ENCODE data around the gene CD55. TPM values are rescaled to one million over a fixed set of nuclear protein-coding genes. Genes with fewer than 3 reads are reported as not detected.

CD55 gene
- total RNA-seq, 4 donors from 2014 or later, result 75.2 to 428 (median 110) TPM

GRCh38 chr1:207363871-207364270 lies 42.4 kb downstream of the CD55 start:
- peaks cover 0 to 12% of the 10 kb centered on the region in 2 donors for H3K36me3 ChIP-seq
- intact Hi-C loops (cut with DNase I; ENCODE audit: low total_unique reads) (no loop called here), in situ Hi-C loops (cut with MboI; ENCODE audit: low sequenced_read_pairs in 4 of 4) (no loop called here)
- H3K4me3 ChIP-seq, result no peak overlapping the region
- no peaks in the 10 kb centered on the region for H3K9me3 ChIP-seq
- ATAC-seq, result no peak
- peaks cover 0 to 8% of the 10 kb centered on the region in 2 donors for H3K4me1 ChIP-seq
- DNase-seq, result no peak
- no peaks in the 10 kb centered on the region for H3K27me3 ChIP-seq
- no peak overlapping the region for H3K27ac ChIP-seq
- TF ChIP-seq POLR2A (IDR thresholded peaks at IDR 0.05), result no peak
- no peak for TF ChIP-seq CTCF (IDR thresholded peaks at IDR 0.05 in 4 of 5, conservative IDR thresholded peaks at IDR 0.05 in 1 of 5)

GRCh38 chr1:207364614-207365013 lies 43.1 kb downstream of the CD55 start:
- no peak for TF ChIP-seq POLR2A (IDR thresholded peaks at IDR 0.05)
- TF ChIP-seq CTCF (IDR thresholded peaks at IDR 0.05 in 4 of 5, conservative IDR thresholded peaks at IDR 0.05 in 1 of 5), result no peak
- Histone ChIP-seq H3K27me3 (no peaks in the 10 kb centered on the region), H3K27ac (no peak overlapping the region), H3K36me3 (peaks cover 0 to 12% of the 10 kb centered on the region in 2 donors), H3K4me3 (no peak overlapping the region), H3K9me3 (no peaks in the 10 kb centered on the region), H3K4me1 (peaks cover 0 to 8% of the 10 kb centered on the region in 2 donors)
- intact Hi-C loops (cut with DNase I; ENCODE audit: low total_unique reads), result no loop called here
- DNase-seq (no peak), ATAC-seq (no peak)
- in situ Hi-C loops (cut with MboI; ENCODE audit: low sequenced_read_pairs in 4 of 4), result no loop called here

- ATAC-seq (no peak), DNase-seq (no peak)
- no peaks in the 10 kb centered on the region for H3K27me3 ChIP-seq
- H3K9me3 ChIP-seq, result no peaks in the 10 kb centered on the region
- peaks cover 0 to 8% of the 10 kb centered on the region in 2 donors for H3K4me1 ChIP-seq
- TF ChIP-seq CTCF (IDR thresholded peaks at IDR 0.05 in 4 of 5, conservative IDR thresholded peaks at IDR 0.05 in 1 of 5), result no peak
- TF ChIP-seq POLR2A (IDR thresholded peaks at IDR 0.05), result no peak
- peaks cover 0 to 12% of the 10 kb centered on the region in 2 donors for H3K36me3 ChIP-seq
- intact Hi-C loops (cut with DNase I; ENCODE audit: low total_unique reads) (no loop called here), in situ Hi-C loops (cut with MboI; ENCODE audit: low sequenced_read_pairs in 4 of 4) (no loop called here)
- H3K27ac ChIP-seq, result no peak overlapping the region
- H3K4me3 ChIP-seq, result no peak overlapping the region
These were observed 43.6 kb downstream of the CD55 start for GRCh38 chr1:207365063-207365462.

- in situ Hi-C loops (cut with MboI; ENCODE audit: low sequenced_read_pairs in 4 of 4), result no loop called here
- no peak for DNase-seq
- intact Hi-C loops (cut with DNase I; ENCODE audit: low total_unique reads), result no loop called here
- TF ChIP-seq CTCF (IDR thresholded peaks at IDR 0.05 in 4 of 5, conservative IDR thresholded peaks at IDR 0.05 in 1 of 5) (no peak), POLR2A (IDR thresholded peaks at IDR 0.05) (no peak)
- Histone ChIP-seq H3K9me3 (no peaks in the 10 kb centered on the region), H3K4me3 (no peak overlapping the region), H3K4me1 (peaks cover 0 to 8% of the 10 kb centered on the region in 2 donors), H3K36me3 (peaks cover 0 to 12% of the 10 kb centered on the region in 2 donors), H3K27ac (no peak overlapping the region), H3K27me3 (no peaks in the 10 kb centered on the region)
- no peak for ATAC-seq
These were observed 44.5 kb downstream of the CD55 start for GRCh38 chr1:207366022-207366421.

GRCh38 chr1:207388721-207389120 lies 67.2 kb downstream of the CD55 start:
- in situ Hi-C loops (cut with MboI; ENCODE audit: low sequenced_read_pairs in 4 of 4), result no loop called here
- no peak for ATAC-seq
- intact Hi-C loops (cut with DNase I; ENCODE audit: low total_unique reads), result no loop called here

More at GRCh38 chr1:207388721-207389120, 67.2 kb downstream of the CD55 start:
- Histone ChIP-seq H3K36me3 (no peaks in the 10 kb centered on the region), H3K4me1 (no peaks in the 10 kb centered on the region), H3K9me3 (peaks cover 0 to 3% (median 0%) of the 10 kb centered on the region in 3 donors), H3K27me3 (no peaks in the 10 kb centered on the region), H3K4me3 (no peak overlapping the region), H3K27ac (no peak overlapping the region)
- DNase-seq, result no peak
- TF ChIP-seq CTCF (IDR thresholded peaks at IDR 0.05 in 4 of 5, conservative IDR thresholded peaks at IDR 0.05 in 1 of 5) (no peak), POLR2A (IDR thresholded peaks at IDR 0.05) (no peak)

Data from gastrocnemius medialis (tissue), 4 donors.